ENCODE data around the gene CPB2. TPM values are rescaled to one million over a fixed set of nuclear protein-coding genes. Genes with fewer than 3 reads are reported as not detected.

The CPB2 gene
- total and polyA plus RNA-seq, 2 donors (not counting 1 experiment from before 2014, with no cell fraction given) = not detected

DNA sequence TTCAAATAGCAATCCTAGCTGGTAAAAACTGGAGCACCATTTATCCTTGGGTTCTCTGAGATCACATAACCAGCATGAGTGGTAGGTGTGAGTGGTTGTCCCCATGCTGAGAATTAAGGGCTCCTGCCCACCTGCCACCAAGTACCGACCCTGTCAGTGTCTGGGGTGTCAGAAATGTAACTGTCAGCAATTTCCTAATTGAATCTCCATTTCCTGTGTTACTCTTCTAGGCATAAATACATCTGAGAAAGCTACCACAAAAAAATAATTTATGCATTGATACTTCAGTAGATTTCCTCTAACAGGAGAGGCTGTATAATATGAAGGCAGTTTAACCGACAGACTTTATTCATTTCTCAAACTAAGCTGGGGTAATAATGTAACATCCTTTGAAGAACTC is 25.1 kb downstream of the CPB2 start:
- Histone ChIP-seq H3K4me2 (ENCODE audit: extremely low read depth, insufficient read depth, low read length) (no peak overlapping the region), H3K79me2 (ENCODE audit: control insufficient read depth, insufficient read depth, low read length) (no peaks in the 10 kb centered on the region), H3K4me1 (ENCODE audit: control insufficient read depth, extremely low read depth, insufficient read depth, low read length) (no peaks in the 10 kb centered on the region), H3K4me3 (replicated peaks in 1 of 4; ENCODE audit: control extremely low read depth in 1 of 4, insufficient read depth in 1 of 4, low read depth in 3 of 4, low read length in 4 of 4) (no peak overlapping the region), H3K36me3 (ENCODE audit: control insufficient read depth, insufficient read depth, low read length) (no peaks in the 10 kb centered on the region), H4K20me1 (ENCODE audit: control insufficient read depth, extremely low read depth, insufficient read depth, low read length) (no peaks in the 10 kb centered on the region), H3K27me3 (ENCODE audit: control insufficient read depth, insufficient read depth, low read length) (no peaks in the 10 kb centered on the region), H2AFZ (ENCODE audit: low read length) (no peak overlapping the region), H3K27ac (ENCODE audit: insufficient read depth, low read length) (no peak overlapping the region), H3K9ac (ENCODE audit: insufficient read depth, low read length) (no peak overlapping the region), H3K9me3 (ENCODE audit: control insufficient read depth, insufficient read depth, low read depth, low read length) (no peaks in the 10 kb centered on the region)
- TF ChIP-seq, protein P1, sequence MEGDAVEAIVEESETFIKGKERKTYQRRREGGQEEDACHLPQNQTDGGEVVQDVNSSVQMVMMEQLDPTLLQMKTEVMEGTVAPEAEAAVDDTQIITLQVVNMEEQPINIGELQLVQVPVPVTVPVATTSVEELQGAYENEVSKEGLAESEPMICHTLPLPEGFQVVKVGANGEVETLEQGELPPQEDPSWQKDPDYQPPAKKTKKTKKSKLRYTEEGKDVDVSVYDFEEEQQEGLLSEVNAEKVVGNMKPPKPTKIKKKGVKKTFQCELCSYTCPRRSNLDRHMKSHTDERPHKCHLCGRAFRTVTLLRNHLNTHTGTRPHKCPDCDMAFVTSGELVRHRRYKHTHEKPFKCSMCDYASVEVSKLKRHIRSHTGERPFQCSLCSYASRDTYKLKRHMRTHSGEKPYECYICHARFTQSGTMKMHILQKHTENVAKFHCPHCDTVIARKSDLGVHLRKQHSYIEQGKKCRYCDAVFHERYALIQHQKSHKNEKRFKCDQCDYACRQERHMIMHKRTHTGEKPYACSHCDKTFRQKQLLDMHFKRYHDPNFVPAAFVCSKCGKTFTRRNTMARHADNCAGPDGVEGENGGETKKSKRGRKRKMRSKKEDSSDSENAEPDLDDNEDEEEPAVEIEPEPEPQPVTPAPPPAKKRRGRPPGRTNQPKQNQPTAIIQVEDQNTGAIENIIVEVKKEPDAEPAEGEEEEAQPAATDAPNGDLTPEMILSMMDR (conservative IDR thresholded peaks at IDR 0.05 in 1 of 2, IDR thresholded peaks at IDR 0.05 in 1 of 2; ENCODE audit: low read depth in 1 of 2, low read length in 2 of 2) = no peak
- no peak for TF ChIP-seq EZH2 (IDR thresholded peaks at IDR 0.05; ENCODE audit: low read length, missing control alignments)
- no peak for DNase-seq (ENCODE audit: low read depth in 2 of 2)

GRCh38 chr13:46077265-46077664 is 27.6 kb downstream of the CPB2 start:
- Histone ChIP-seq H3K36me3 (ENCODE audit: control insufficient read depth, insufficient read depth, low read length) (no peaks in the 10 kb centered on the region), H3K4me1 (ENCODE audit: control insufficient read depth, extremely low read depth, insufficient read depth, low read length) (no peaks in the 10 kb centered on the region), H3K9me3 (ENCODE audit: control insufficient read depth, insufficient read depth, low read depth, low read length) (no peaks in the 10 kb centered on the region), H3K27ac (ENCODE audit: insufficient read depth, low read length) (no peak overlapping the region), H3K79me2 (ENCODE audit: control insufficient read depth, insufficient read depth, low read length) (no peaks in the 10 kb centered on the region), H4K20me1 (ENCODE audit: control insufficient read depth, extremely low read depth, insufficient read depth, low read length) (no peaks in the 10 kb centered on the region), H3K4me2 (ENCODE audit: extremely low read depth, insufficient read depth, low read length) (no peak overlapping the region), H3K9ac (ENCODE audit: insufficient read depth, low read length) (no peak overlapping the region), H3K4me3 (replicated peaks in 1 of 4; ENCODE audit: control extremely low read depth in 1 of 4, insufficient read depth in 1 of 4, low read depth in 3 of 4, low read length in 4 of 4) (no peak overlapping the region), H2AFZ (ENCODE audit: low read length) (no peak overlapping the region), H3K27me3 (ENCODE audit: control insufficient read depth, insufficient read depth, low read length) (no peaks in the 10 kb centered on the region)
- TF ChIP-seq, protein P1 (conservative IDR thresholded peaks at IDR 0.05 in 1 of 2, IDR thresholded peaks at IDR 0.05 in 1 of 2; ENCODE audit: low read depth in 1 of 2, low read length in 2 of 2) = no peak
- no peak for TF ChIP-seq EZH2 (IDR thresholded peaks at IDR 0.05; ENCODE audit: low read length, missing control alignments)
- no peak for DNase-seq (ENCODE audit: low read depth in 2 of 2)

- H4K20me1 ChIP-seq (ENCODE audit: control insufficient read depth, extremely low read depth, insufficient read depth, low read length) = no peaks in the 10 kb centered on the region
- H3K4me3 ChIP-seq (replicated peaks in 1 of 4; ENCODE audit: control extremely low read depth in 1 of 4, insufficient read depth in 1 of 4, low read depth in 3 of 4, low read length in 4 of 4) = no peak overlapping the region
- H3K9me3 ChIP-seq (ENCODE audit: control insufficient read depth, insufficient read depth, low read depth, low read length) = no peaks in the 10 kb centered on the region
- no peaks in the 10 kb centered on the region for H3K36me3 ChIP-seq (ENCODE audit: control insufficient read depth, insufficient read depth, low read length)
- H2AFZ ChIP-seq (ENCODE audit: low read length) = no peak overlapping the region
- H3K4me1 ChIP-seq (ENCODE audit: control insufficient read depth, extremely low read depth, insufficient read depth, low read length) = no peaks in the 10 kb centered on the region
- no peaks in the 10 kb centered on the region for H3K27me3 ChIP-seq (ENCODE audit: control insufficient read depth, insufficient read depth, low read length)
- H3K9ac ChIP-seq (ENCODE audit: insufficient read depth, low read length) = no peak overlapping the region
- H3K79me2 ChIP-seq (ENCODE audit: control insufficient read depth, insufficient read depth, low read length) = no peaks in the 10 kb centered on the region
- H3K4me2 ChIP-seq (ENCODE audit: extremely low read depth, insufficient read depth, low read length) = no peak overlapping the region
- TF ChIP-seq, protein P1 (conservative IDR thresholded peaks at IDR 0.05 in 1 of 2, IDR thresholded peaks at IDR 0.05 in 1 of 2; ENCODE audit: low read depth in 1 of 2, low read length in 2 of 2) = no peak
- no peak for TF ChIP-seq EZH2 (IDR thresholded peaks at IDR 0.05; ENCODE audit: low read length, missing control alignments)
- no peak overlapping the region for H3K27ac ChIP-seq (ENCODE audit: insufficient read depth, low read length)
- no peak for DNase-seq (ENCODE audit: low read depth in 2 of 2)
These were observed 28.0 kb downstream of the CPB2 start for GRCh38 chr13:46076827-46077226.
